HG03575 (cell line): ENCODE data around the gene ARHGEF37.
"Not testable (repeated sequence)": the region's sequence is repeated elsewhere in the genome, so short reads cannot be mapped to it uniquely, and the experiment has no call there.

Source experiments
- ATAC-seq: cut with Tn5 transposase; IDR thresholded peaks from one replicate; pipeline ENCODE4 v1.9.1; 2021; ENCODE audit not compliant: unreplicated experiment, insufficient number of reproducible peaks, low FRiP score; ENCODE audit errors: extremely low read depth

The ARHGEF37 gene

DNA sequence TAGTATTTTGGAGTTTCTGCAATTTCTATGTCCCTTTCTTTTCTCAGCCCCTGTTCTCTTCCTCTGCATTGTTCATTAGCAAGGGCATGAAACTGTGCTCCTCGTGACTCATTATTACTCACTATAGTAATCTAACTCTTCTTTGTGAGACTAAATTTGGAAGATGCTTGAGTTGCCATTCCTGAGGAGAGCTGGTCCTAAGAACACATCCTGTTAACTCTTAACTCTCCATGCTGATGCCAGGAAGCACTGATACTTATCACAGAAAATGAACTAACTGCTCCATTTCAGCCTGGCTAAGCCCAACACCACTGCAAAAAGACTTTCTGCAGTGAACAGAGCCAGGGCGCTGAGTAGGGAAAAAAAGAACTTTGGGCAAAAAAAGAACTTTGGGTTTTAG is 19.4 kb upstream of the ARHGEF37 start:
- no peak for ATAC-seq

DNA sequence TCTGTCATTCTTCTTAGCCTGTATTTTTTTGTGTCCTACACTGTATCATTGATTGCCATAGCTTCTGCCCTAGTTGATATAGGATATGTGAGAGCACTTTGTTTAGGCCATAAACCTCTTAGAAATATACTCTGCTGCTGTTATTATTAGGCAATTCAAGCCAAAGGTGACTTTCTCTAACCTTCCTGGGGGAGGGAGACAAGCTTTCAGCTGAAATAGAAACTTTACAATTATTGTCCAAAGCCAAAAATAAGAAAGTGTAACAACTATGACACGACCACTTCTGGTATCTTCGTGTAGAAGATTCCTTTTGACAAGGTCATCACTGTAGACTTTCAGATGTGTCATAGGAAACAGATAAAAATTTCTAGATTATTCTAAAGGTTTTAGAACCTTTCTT is 17.8 kb upstream of the ARHGEF37 start:
- ATAC-seq, result no peak

DNA sequence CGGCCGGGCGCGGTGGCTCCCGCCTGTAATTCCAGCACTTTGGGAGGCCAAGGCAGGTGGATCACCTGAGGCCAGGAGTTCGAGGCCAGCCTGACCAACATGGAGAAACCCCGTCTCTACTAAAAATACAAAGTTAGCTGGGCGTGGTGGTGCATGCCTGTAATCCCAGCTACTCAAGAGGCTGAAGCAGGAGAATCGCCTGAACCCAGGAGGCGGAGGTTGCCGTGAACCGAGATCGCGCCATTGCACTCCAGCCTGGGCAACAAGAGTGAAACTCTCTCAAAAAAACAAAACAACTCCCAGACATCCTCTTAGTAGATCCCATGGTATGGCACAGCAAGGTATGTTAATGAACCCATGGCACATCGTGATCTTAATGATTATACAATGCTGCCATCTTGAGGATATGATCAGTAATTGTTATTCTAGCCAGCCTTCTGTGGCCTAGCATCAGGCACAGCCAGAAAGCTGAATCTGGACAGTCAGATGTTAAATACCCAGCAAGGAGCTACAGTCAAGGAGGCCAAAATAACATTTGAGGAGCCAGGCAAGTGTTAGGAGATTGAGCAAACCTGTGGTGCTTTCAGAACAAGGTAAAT is 16.7 kb upstream of the ARHGEF37 start:
- peak; percentile 65 for ATAC-seq

DNA sequence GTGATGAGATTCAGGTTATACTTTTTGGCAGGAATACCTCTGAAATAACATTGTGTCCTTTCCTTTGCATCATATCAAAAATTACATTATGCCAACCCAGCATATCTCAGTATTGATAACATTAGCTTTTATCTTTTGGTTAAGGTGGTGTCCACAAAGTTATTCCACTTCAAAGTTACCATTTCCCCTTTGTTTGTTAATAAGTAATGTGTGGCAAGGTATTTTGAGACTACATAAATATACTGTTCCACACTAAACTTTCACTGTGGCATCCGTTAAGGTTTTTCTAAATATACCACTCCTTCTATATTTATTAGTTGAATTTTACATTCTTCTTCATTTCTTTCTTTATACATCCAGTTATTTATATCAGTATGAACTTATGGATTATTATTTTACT is 14.1 kb upstream of the ARHGEF37 start:
- ATAC-seq, result no peak

DNA sequence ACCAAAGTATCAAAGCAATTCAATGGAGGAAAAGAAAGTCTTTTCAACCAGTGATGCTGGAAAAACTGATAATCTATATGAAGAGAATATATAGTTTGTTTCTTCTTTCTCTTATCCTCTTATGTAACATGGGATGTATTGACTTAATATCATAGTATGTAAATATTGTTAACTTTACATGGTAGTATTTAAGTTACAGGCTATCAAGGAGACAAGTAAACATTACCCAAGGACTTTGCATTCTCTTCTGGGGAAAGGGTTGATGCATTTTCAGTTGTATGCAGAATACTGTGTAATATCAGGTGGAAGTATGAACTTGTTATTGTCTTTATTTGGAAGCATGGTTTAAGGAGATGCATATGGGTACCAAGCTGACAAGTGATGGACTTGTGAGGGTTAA is 9.1 kb upstream of the ARHGEF37 start:
- no peak for ATAC-seq

DNA sequence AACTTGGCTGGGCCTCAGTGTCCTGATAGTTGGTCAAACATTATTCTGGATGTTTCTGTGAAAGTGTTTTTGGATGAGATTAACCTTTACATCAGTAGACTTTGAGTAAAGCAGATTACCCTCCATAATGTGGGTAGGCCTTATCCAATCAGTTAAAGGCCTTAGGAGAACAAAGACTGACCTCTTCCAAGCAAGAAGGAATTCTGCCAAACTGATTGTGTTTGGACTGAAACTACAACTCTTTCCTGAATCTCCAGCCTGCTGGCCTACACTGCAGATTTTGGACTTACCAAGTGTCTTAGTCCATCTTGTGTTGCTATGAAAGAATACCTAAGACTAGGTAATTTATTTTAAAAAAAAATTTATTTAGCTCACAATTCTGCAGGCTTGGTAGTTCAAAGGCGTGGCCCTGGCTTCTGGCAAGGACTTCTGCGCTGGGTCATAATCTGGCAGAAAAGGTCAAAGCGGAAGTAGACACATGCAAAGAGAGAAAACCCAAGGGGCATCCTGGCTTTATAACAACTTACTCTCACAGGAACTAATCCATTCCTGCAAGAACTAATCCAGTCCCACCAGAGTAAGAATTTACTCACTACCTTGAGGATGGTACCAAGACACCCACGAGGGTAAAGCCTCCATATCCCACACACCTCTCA is 8.6 kb upstream of the ARHGEF37 start:
- ATAC-seq, result no peak

DNA sequence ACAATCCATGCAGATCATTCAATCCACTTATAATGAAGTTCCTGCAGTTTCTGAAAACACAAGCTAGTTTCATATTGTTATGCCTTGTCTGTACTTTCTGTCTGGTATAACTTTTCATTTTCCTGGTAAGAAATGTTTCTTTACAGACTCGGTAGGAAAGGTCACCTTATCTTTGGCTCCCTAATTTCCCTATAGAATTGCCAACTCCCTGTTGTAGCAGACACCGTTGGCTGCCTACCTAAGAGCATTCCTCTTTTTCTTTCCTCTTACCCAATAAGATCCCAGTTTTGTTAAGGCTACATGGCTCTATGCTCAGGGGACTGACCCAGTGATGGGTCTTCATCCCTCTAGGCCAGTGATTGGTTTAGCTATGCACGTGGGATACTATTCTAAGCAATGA is 6.2 kb upstream of the ARHGEF37 start:
- ATAC-seq, result no peak

DNA sequence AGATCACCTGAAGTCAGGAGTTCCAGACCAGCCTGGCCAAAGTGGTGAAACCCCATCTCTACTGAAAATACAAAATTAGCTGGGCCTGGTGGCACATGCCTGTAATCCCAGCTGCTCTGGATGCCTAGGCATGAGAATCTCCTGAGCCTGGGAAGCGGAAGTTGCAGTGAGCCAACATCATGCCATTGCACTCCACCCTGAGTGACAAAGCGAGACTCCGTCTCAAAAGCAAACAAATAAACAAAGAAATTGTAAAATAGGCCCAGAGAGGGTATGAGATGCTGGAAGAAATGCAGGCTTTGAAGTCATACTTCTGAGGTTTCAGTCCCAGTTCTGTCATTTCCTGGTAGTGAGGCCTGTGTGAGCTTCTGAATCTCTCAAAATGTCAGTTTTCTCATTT is 5.3 kb upstream of the ARHGEF37 start:
- no peak for ATAC-seq

DNA sequence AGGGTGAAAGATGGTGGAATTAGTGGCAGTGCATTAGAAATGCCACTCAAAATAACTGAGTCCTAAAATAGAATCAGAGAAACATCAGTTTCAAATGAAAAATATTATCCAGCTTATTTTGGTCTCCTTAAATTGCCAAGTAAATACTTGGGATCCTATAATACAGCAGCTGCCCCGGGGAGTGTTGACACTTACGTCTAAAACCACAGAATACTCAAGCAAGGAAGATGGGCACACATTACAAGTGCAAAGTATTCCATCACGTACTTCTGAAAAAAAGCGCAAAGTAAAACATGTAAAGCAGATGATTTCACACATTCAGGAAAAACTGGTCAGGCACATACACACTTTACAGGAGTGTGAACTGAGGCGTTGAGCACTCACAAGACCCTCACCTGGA is 2.4 kb upstream of the ARHGEF37 start:
- no peak for ATAC-seq

DNA sequence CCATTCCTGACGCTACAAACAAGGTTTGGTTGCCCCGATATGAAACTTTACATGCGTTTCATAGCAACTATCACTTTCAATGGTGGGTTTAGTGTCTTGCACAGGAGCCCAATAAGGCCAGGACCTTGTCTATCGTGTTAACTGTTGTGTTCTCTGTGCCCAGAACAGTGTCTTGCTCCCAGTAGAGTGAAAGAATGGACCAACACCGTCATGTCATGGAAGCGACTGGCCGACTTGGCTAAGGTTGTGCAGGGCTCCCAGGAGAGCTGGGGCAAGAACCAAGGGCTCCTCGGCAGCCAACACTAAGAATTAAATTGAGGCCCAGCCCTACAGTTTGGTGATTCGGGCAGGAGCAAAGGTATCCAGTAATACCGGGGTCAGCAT is 498 bp upstream of the ARHGEF37 start:
- ATAC-seq, result no peak

DNA sequence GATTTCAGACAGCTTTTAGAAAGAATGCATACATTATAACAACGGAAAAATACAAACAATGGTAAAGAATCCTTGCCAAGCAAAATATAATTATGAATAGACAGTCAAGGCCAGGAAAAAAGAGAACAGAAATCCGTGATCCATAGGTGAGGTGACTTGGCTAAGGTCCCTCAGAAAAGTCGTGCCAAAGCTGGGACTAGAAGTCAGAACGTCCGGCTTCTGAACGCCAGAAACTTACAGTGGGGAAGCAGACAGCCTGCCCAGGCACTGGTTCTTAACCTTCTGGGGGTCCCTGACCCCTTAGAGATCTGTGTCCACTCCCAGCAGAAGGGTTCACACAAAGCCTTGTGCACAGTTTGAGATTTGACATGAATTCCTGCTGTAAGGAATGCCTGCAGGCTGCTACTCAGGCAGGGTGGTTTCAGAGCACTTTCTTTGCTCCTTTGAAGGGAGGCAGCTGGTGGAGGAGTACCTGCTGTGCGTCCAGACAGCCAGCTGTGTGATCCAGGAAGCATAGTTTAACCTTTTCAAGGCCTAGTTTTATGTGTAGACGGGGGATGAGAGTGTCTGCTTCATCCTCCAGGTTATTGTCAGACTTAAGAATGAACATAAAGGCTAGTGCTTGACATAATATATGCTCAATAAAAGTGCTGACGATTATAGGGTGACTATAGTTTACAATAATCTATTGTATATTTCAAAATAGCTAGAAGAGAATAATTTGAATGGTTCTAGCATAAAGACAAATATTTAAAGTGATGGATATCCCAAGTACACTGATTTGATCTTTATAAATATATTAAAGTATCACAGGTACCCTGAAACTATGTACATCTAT is 852 bp downstream of the ARHGEF37 start:
- no peak for ATAC-seq

DNA sequence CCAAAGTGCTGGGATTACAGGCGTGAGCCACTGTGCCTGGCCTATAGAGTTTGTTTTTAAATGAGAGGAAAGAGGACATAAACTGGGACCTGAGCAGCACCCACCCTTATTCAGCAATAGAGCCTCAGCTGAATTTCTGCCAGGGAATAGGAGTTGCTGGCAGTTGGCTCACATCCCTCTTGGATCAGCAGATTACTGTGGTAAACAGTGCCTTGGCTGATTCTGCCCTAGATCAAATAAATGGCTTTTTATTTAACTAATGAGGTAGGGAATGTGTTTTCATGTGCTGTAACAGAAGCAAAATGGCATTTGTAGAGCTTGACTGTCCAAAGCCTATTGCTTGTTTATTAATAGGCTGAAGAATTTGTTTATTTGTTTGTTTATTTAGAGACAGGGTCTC is 2.1 kb downstream of the ARHGEF37 start:
- no peak for ATAC-seq

DNA sequence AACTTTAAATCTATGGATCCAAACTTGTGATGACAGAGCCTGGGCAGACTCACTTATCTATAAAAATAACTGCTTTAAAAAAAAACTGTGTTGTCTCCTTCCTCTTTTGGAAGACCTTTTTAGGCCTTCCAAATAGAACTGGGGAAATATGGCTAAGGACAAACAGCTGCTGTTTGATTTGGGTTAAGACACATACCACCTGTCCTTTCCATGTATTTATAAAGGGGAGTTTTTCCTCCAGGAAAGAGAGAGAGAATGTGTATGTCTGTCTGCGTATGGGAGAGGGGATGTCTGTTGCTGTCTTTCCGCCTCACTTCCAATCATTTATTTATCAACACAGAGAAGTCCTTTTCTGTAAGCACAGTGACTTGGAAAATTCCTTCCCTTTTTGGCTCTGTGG is 2.8 kb downstream of the ARHGEF37 start:
- no peak for ATAC-seq

DNA sequence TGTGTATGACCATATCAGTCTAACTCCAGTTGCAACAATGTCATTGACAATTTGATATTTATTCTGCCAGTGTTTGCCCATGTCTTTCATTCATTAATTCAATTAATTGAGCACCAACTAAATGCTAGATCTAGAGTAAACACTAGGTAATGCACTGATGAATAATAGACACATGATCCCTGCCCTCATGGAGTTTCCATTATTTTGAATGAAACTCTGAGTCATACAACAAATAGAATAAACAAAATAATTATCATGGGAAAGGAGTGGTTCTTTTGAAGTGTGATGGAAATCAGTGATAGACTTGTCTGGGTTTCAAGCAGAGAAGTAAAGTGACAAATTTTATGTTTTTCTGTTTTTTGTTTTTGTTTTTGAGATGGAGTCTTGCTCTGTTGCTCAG is 4.6 kb downstream of the ARHGEF37 start:
- ATAC-seq, result no peak

DNA sequence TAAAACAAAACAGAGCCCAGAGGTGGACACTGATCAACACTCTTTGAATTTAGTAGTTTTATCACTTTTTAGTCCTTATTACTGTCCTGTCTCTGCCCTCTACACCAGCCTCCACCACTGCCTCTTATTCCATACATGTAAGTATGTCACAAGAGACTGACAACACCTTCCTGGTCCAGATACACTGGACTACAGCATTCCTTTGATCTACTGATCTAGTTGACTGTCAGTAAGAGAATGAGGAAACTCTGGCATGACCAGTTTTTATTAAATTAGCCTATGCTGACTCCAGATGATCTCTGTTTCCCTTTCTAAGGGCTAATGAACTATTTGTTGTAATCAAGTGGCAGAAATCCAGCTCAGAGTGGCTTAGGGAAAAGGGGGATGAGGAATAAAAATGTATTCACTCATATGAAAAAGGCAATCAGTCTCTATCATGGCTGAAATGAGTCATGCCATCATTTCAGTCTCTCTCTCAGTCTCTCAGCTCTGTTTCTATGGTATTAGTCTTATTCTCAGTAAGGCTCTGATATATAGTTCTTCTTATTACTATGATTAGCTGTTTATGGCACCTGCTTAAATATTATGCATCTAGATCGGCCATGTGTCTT is 5.5 kb downstream of the ARHGEF37 start:
- ATAC-seq, result no peak

DNA sequence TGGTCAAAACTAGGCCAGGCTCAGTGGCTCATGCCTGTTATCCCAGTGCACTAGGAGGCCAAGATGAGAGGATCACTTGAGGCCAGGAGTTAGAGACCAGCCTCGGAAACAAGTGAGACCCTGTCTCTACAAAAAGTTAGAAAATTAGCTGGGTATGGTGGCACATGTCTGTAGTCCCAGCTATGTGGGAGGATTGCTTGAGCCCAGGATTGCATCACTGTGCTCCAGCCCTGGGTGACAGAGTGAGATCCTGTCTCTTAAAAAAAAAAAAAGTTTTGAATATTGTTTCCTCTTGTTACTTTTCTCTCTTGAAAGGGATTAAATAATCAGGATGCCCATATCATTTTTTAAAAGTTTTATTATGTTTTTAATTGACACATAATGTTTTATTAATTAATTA is 7.6 kb downstream of the ARHGEF37 start:
- no peak for ATAC-seq

DNA sequence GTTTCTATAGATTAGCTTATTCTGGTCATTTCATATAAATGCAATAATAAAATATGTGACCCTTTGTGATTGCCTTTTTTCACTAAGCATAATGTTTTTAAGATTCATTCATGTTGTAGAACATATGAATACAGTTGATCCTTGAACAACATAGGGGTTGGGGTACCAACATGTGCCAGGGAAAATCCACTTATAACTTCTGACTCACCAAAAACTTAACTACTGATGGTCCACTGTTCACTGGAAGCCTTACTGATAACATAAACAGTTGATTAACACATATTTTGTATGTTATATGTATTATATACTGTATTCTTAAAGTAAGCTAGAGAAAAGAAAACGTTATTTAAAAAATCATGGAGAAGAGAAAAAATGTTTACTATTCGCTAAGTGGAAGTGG is 12.1 kb downstream of the ARHGEF37 start:
- no peak for ATAC-seq

DNA sequence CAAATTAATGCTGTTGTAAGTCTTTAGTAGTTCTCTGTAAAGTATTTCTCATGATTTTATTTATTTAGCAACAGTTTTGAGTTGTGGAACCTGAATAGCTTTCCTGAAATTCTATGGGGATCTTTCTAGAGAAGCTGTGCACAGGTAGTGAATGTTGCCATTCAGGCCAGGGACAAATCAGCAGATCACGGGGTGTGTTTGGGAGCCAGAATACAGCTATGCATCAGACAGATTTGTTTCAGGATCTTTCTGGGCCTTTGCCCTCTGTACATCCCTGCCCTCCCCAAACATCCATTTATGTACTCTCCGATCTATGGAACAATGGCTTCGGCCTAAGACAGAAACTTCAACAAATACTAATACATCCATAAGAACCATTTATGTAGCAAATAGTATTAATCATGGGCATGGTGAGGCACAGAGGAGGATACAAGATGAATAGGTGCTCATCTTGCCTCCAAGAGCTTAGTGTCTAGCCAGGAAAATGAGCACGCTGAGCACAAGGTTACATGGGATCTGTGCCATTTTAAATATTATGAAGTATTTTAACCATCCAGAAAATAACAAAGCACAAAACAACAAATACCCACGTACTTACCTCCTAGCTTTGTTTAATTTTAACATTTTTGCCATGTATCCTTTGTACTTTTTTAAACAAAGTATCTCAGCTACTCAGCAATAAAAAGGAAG is 13.1 kb downstream of the ARHGEF37 start:
- no peak for ATAC-seq

DNA sequence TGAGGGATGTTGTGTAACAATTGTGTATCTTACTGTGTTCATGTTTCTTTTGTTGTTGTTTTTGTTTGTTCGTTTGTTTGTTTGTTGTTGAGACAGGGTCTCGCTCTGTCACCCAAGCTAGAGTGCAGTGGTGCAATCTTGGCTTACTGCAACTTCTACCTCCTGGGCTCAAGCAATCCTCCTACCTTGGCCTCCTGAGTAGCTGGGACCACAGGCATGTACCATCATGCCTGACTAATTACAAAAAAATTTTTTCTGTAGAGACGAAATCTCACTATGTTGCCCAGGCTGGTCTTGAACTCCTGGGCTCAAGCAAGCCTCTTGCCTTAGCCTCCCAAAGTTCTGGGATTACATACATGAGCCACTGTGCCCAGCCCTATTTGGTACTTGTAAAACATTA is 13.8 kb downstream of the ARHGEF37 start:
- ATAC-seq, result not testable (repeated sequence)
